GM20000 (cell line): Measurements from ENCODE around the gene APBB1.

ENCODE experiments used
- DNase-seq: peaks from one replicate; pipeline ENCODE4 v3.0.0; 2012; ENCODE audit warnings: low spot score
- CTCF ChIP-seq: IDR thresholded peaks from 2 replicates; pipeline ENCODE4 v1.5.1; 2012; ENCODE audit warnings: mild to moderate bottlenecking, control low read depth; ENCODE audit errors: extremely low read depth, missing control alignments

APBB1 gene

GRCh38 chr11:6417907-6418556 is 862 bp downstream of the APBB1 start:
- TF ChIP-seq CTCF = no peak
- DNase-seq = no peak

- no peak for DNase-seq
These were observed 3.1 kb downstream of the APBB1 start for GRCh38 chr11:6415797-6416196.

GRCh38 chr11:6414874-6415328 is 4.0 kb downstream of the APBB1 start:
- no peak for DNase-seq
- no peak for TF ChIP-seq CTCF

More at GRCh38 chr11:6415797-6416196, 3.1 kb downstream of the APBB1 start:
- no peak for TF ChIP-seq CTCF

GRCh38 chr11:6413791-6414201 is 5.1 kb downstream of the APBB1 start:
- TF ChIP-seq CTCF = no peak
- no peak for DNase-seq

GRCh38 chr11:6411594-6412031 is 7.3 kb downstream of the APBB1 start:
- no peak for DNase-seq
- no peak for TF ChIP-seq CTCF

- no peak for TF ChIP-seq CTCF
- no peak for DNase-seq
These were observed 8.0 kb downstream of the APBB1 start for GRCh38 chr11:6410695-6411430.

- DNase-seq = no peak
These were observed 12.5 kb downstream of the APBB1 start for GRCh38 chr11:6406370-6406769.

More at GRCh38 chr11:6406370-6406769, 12.5 kb downstream of the APBB1 start:
- TF ChIP-seq CTCF = no peak
